ENCODE measurements around the gene RNF220. TPM values are rescaled to one million over a fixed set of nuclear protein-coding genes. Genes with fewer than 3 reads are reported as not detected.

RNF220 gene
- total RNA-seq, 4 donors from 2014 or later, result 22.0 to 94.3 (median 49.4) TPM

DNA sequence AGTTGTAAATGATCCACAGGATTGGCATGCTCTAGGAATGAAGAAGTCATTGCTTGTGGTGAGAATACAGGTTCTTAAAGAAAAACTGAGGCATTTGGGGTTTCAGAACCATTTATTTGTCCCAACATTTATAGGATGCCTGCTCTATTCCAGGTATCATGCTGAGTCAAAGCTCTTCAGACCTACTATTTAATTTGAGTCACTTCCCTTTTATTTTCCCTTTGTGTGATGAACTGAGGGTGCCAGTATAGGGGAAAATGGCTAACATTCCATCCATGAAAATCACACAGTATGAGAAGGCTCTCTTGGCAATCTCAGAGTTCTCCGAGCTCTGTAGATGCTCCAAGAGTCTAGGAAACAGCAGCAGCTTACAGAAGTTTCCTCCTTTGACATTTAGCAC lies 110.4 kb downstream of the RNF220 start:
- Histone ChIP-seq H3K27ac (no peak overlapping the region), H3K9me3 (no peaks in the 10 kb centered on the region), H3K4me1 (no peaks in the 10 kb centered on the region), H3K36me3 (no peaks in the 10 kb centered on the region), H3K4me3 (no peak overlapping the region), H3K27me3 (no peaks in the 10 kb centered on the region)
- DNase-seq, result no peak
- TF ChIP-seq, protein P1, sequence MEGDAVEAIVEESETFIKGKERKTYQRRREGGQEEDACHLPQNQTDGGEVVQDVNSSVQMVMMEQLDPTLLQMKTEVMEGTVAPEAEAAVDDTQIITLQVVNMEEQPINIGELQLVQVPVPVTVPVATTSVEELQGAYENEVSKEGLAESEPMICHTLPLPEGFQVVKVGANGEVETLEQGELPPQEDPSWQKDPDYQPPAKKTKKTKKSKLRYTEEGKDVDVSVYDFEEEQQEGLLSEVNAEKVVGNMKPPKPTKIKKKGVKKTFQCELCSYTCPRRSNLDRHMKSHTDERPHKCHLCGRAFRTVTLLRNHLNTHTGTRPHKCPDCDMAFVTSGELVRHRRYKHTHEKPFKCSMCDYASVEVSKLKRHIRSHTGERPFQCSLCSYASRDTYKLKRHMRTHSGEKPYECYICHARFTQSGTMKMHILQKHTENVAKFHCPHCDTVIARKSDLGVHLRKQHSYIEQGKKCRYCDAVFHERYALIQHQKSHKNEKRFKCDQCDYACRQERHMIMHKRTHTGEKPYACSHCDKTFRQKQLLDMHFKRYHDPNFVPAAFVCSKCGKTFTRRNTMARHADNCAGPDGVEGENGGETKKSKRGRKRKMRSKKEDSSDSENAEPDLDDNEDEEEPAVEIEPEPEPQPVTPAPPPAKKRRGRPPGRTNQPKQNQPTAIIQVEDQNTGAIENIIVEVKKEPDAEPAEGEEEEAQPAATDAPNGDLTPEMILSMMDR (IDR thresholded peaks at IDR 0.05), result no peak
- intact Hi-C loops (cut with DNase I; ENCODE audit: low total_unique reads), result no loop called here

DNA sequence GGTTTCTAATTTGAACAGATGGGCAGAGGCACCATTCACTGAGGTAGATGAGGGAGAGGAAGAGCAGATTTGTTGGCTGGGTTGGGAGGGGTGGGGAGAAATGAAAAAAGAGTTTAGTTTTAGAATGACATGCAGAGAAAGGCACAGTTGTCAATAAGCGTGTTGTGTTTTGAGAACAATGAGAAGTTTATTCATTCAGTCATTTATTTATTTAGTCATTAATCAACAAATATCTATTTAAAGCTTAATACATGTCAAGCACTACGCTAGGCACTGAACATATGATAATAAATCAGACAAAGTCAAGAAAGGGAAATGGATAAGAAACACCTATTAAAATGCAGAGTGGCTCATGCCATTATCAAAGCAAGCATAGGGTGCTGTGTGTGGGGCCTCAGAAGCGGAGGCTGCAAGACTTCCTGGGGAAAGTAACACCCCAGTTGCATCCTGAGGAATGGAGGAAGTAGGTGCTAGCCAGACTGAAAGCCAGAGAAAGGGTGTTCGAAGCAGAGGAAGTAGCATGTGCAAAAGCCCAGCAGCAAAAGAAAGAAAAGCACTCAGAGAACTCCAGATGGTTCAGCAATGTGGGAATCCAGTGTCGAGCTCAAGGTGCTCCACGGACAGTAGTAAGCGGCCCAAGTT lies 114.1 kb downstream of the RNF220 start:
- intact Hi-C loops (cut with DNase I; ENCODE audit: low total_unique reads), result no loop called here
- Histone ChIP-seq H3K4me3 (no peak overlapping the region), H3K27ac (no peak overlapping the region), H3K36me3 (no peaks in the 10 kb centered on the region), H3K4me1 (no peaks in the 10 kb centered on the region), H3K27me3 (no peaks in the 10 kb centered on the region), H3K9me3 (no peaks in the 10 kb centered on the region)
- no peak for TF ChIP-seq POLR2A (IDR thresholded peaks at IDR 0.05)
- TF ChIP-seq, protein P1 (IDR thresholded peaks at IDR 0.05), result no peak
- DNase-seq, result no peak

DNA sequence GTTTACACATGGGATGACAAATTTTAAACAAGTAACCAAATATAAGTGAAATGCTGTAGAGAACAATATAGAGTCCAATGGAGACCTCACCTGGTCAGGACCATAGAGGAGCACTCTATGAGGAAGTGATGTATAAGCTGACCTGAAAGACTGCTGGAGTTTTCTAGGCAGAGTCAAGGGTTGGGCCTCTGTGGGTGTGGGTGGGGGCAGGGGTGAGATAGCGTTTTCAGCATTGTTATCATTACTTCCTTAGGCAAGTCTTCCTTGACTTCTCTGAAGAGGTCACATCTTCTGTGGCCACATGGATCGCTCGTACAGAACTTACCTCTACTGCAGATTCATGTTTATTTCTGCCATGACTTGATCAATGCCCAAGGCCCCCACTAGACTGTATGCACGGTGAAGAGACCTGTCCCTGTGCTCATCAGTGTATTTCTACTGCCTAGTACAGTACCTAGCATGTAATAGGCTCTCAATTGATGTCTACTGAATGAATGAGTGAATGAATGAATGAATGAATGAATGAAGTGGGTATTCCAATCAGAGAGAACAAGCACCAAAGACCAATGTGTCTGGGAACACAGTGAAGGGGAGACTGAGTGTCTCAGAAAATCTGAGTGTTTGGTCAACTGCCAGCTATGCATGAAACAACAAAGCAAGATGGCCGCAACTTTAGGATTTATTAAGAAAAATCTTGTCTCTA lies 116.5 kb downstream of the RNF220 start:
- intact Hi-C loops (cut with DNase I; ENCODE audit: low total_unique reads), result no loop called here
- Histone ChIP-seq H3K9me3 (no peaks in the 10 kb centered on the region), H3K4me3 (no peak overlapping the region), H3K27me3 (no peaks in the 10 kb centered on the region), H3K4me1 (no peaks in the 10 kb centered on the region), H3K36me3 (no peaks in the 10 kb centered on the region), H3K27ac (no peak overlapping the region)
- TF ChIP-seq, protein P1 (IDR thresholded peaks at IDR 0.05), result no peak
- no peak for TF ChIP-seq POLR2A (IDR thresholded peaks at IDR 0.05)
- no peak for DNase-seq

DNA sequence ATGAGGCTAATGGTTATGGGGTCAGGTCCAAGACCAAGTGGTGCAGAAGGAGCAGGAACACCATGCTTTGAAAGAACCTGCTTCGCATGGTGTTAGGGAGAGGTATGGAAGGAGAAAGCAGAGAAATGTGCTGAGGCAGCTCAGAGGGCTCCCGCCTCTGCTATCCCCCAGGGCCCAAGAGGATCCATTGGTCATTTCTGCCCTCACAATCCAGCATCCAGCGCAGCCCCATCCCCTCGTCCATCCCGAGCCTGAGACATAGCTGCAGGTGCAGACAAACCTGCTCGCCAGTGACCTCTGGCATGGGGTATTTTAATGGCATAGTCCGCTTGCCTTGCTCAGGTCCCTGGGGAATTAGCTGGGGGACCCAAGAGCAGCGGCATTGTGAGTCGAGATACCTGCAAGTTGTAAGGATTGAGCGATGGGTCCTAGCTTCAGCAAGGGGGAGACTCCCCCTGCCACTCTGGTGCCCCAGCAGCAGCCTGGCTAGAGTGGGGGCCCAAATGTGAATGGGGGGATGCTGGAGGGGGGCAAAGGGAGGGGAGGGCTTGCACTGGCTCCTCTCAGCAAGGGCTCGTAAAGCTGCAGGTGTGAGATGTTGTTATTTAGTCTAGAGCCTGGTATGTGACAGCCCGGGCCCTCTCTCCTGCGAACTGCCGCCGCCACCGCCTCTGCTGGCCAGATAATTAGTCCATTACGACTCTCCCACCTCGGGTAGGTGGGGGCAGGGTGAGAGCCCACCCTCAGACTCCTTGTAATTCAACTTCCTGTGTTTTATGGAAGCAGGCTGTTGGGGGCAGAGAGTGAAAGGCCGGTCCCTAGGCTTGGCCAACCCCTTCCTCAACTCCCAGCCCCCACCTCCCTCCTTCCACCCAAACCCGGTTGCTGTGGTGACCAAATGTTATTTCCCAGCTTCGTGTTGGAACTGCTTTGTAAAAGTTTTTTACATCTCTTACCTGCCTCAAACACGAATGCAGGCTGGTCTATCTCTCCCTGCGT lies 118.8 kb downstream of the RNF220 start:
- no peak for DNase-seq
- H3K27ac ChIP-seq, result no peak overlapping the region
- no peaks in the 10 kb centered on the region for H3K9me3 ChIP-seq
- H3K27me3 ChIP-seq, result no peaks in the 10 kb centered on the region
- H3K4me1 ChIP-seq, result no peaks in the 10 kb centered on the region
- H3K4me3 ChIP-seq, result no peak overlapping the region
- no peaks in the 10 kb centered on the region for H3K36me3 ChIP-seq
- intact Hi-C loops (cut with DNase I; ENCODE audit: low total_unique reads), result no loop called here
- TF ChIP-seq POLR2A (IDR thresholded peaks at IDR 0.05), result no peak
- TF ChIP-seq, protein P1 (IDR thresholded peaks at IDR 0.05), result no peak

All from uterus (tissue), 4 donors.